Endothelial cell (in vitro differentiated cells): ENCODE results near the gene HAPLN1. TPM values are rescaled to one million over a fixed set of nuclear protein-coding genes. Genes with fewer than 3 reads are reported as not detected.

ENCODE experiments used
- DNase-seq: peaks from one replicate; pipeline ENCODE4 v3.0.0; 2021; ENCODE audit warnings: low spot score
- H3K27ac Mint-ChIP-seq: one replicate; pipeline ENCODE4 v1.8.0; 2021; ENCODE audit warnings: mixed read lengths, inconsistent platforms; ENCODE audit not compliant: unreplicated experiment
- H3K27me3 Mint-ChIP-seq: one replicate; pipeline ENCODE4 v1.8.0; 2021; ENCODE audit warnings: mild to moderate bottlenecking, moderate library complexity, mixed read lengths, inconsistent platforms; ENCODE audit not compliant: unreplicated experiment
- H3K36me3 Mint-ChIP-seq: one replicate; pipeline ENCODE4 v1.8.0; 2021; ENCODE audit warnings: mild to moderate bottlenecking, low read depth, mixed read lengths, inconsistent platforms; ENCODE audit not compliant: unreplicated experiment
- H3K4me1 Mint-ChIP-seq: one replicate; pipeline ENCODE4 v1.8.0; 2021; ENCODE audit warnings: mild to moderate bottlenecking, mixed read lengths, inconsistent platforms; ENCODE audit not compliant: unreplicated experiment
- H3K4me3 Mint-ChIP-seq: one replicate; pipeline ENCODE4 v1.8.0; 2021; ENCODE audit warnings: mild to moderate bottlenecking, mixed read lengths, inconsistent platforms; ENCODE audit not compliant: unreplicated experiment
- H3K9me3 Mint-ChIP-seq: one replicate; pipeline ENCODE4 v1.8.0; 2021; ENCODE audit warnings: mixed read lengths, inconsistent platforms; ENCODE audit not compliant: unreplicated experiment
- CTCF ChIP-seq: fragments of 200-600 bp; sonication (generic); IDR thresholded peaks from one replicate; pipeline ENCODE4 v1.5.0; 2021; ENCODE audit warnings: antibody characterized with exemption; ENCODE audit not compliant: unreplicated experiment
- total RNA-seq: library from RNA; stranded (reverse); fragmentation: NEBNext Ultra II Directional; extraction: Animal tissue kit (Norgen Biotek cat#: 25700); gene quantifications from one replicate; pipeline ENCODE4 v1.2.1, GENCODE V29; 2021; ENCODE audit not compliant: unreplicated experiment

Gene HAPLN1
- total RNA-seq, 1 donor from 2014 or later, result 42.1 TPM

GRCh38 chr5:83689881-83690280 lies 30.8 kb downstream of the HAPLN1 start:
- Mint-ChIP-seq H3K4me1 (peaks cover 4% of the 10 kb centered on the region), H3K9me3 (no peaks in the 10 kb centered on the region), H3K27me3 (peaks cover 1% of the 10 kb centered on the region), H3K36me3 (no peaks in the 10 kb centered on the region), H3K27ac (no peak overlapping the region), H3K4me3 (no peak overlapping the region)
- TF ChIP-seq CTCF, result no peak
- no peak for DNase-seq

DNA sequence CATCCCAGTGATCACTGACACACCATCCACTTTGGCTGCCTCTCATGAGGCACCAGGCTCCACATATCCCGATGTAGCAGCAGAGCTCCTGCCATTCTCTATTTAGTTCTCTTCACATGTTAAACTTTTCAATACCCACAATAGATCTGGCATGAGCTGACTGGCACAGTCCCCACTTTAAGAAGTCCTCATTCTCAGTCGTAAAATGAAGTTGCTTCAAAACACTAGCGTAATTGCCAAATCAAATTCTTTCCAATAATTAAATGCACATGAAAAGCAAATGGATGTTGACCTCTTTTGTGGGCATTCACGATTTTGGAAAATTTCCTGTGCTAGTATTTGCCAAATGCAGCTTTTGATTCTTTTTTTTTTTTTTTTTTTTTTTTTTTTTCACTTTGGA lies 32.4 kb downstream of the HAPLN1 start:
- Mint-ChIP-seq H3K4me3 (no peak overlapping the region), H3K27me3 (peaks cover 4% of the 10 kb centered on the region), H3K9me3 (no peaks in the 10 kb centered on the region), H3K36me3 (no peaks in the 10 kb centered on the region), H3K27ac (no peak overlapping the region), H3K4me1 (peaks cover 7% of the 10 kb centered on the region)
- TF ChIP-seq CTCF, result no peak
- DNase-seq, result no peak

- TF ChIP-seq CTCF, result no peak
- no peaks in the 10 kb centered on the region for H3K36me3 Mint-ChIP-seq
- H3K9me3 Mint-ChIP-seq, result no peaks in the 10 kb centered on the region
- H3K4me3 Mint-ChIP-seq, result no peak overlapping the region
- peaks cover 4% of the 10 kb centered on the region for H3K27me3 Mint-ChIP-seq
- H3K4me1 Mint-ChIP-seq, result peaks cover 7% of the 10 kb centered on the region
- no peak for DNase-seq
- H3K27ac Mint-ChIP-seq, result no peak overlapping the region
These were observed 33.5 kb downstream of the HAPLN1 start for GRCh38 chr5:83687124-83687619.

DNA sequence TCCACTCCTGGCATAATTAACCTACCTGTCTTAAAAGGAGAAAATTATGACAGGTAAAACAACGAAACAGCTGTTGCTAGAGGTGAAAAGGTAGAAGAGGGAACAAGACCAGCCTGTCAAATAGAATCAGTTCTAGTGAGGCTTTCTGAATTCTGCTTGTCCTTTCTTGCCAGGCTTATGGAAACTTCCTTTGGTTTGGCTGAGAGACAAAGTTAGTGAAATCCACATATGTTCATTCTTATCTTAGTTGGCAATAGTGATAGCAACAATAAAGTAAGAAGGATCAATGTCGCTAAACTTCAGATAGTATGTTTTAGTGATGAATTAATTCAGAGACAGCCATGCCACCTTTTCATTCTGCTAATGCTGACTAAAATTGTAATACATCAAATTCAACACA lies 34.4 kb downstream of the HAPLN1 start:
- H3K27ac Mint-ChIP-seq, result no peak overlapping the region
- no peak for DNase-seq
- no peak for TF ChIP-seq CTCF
- no peaks in the 10 kb centered on the region for H3K36me3 Mint-ChIP-seq
- peaks cover 7% of the 10 kb centered on the region for H3K4me1 Mint-ChIP-seq
- H3K9me3 Mint-ChIP-seq, result no peaks in the 10 kb centered on the region
- peaks cover 4% of the 10 kb centered on the region for H3K27me3 Mint-ChIP-seq
- no peak overlapping the region for H3K4me3 Mint-ChIP-seq

DNA sequence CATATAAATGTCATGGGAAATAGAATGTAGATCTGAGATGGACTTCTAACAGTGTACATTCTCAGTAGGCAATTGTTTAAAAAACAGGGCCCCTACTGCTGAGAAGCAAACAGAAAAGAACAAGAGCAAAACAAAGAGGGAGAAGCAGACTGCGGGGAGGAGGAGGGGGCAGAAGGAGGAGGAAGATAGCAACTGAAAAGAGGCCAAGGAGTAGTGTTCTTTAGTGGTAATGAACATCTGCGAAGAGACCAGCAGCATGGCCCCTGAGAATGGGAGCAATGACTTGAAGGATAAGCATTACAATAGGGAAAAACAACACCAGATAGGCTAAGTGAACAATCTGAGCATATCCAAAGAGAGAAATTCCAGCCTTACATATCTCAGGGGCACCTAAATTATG lies 36.8 kb downstream of the HAPLN1 start:
- Mint-ChIP-seq H3K27me3 (peaks cover 4% of the 10 kb centered on the region), H3K9me3 (no peaks in the 10 kb centered on the region), H3K4me3 (no peak overlapping the region), H3K36me3 (no peaks in the 10 kb centered on the region), H3K4me1 (peaks cover 7% of the 10 kb centered on the region), H3K27ac (no peak overlapping the region)
- no peak for TF ChIP-seq CTCF
- no peak for DNase-seq
